Heart right ventricle (tissue), 16 donors: ENCODE measurements around the gene DOCK1. TPM values are rescaled to one million over a fixed set of nuclear protein-coding genes. Genes with fewer than 3 reads are reported as not detected.

Experiments used
- ATAC-seq, 8 donors: fragments of 200-7000 bp; cut with Tn5 transposase; one replicate each; pipeline ENCODE4 v1.9.1; 2020; ENCODE audit warnings: mild to moderate bottlenecking in 8 of 8, moderate library complexity in 8 of 8, moderate number of reproducible peaks in 1 of 8
- DNase-seq, 2 donors: peaks; one replicate each; pipeline ENCODE4 v3.0.0-alpha.2; 2020
- H3K27ac ChIP-seq, 10 donors: fragments of 200-600 bp; sonication (generic) in 2 of 10; one replicate each; pipeline versions ENCODE4 v1.5.0 to v1.8.0; 2020 to 2022; ENCODE audit warnings: mild to moderate bottlenecking in 3 of 10
- H3K27me3 ChIP-seq, 7 donors: fragments of 200-600 bp; one replicate each; pipeline ENCODE4 v1.8.0; 2021 to 2022; ENCODE audit warnings: mild to moderate bottlenecking in 2 of 7
- H3K36me3 ChIP-seq, 9 donors: fragments of 200-600 bp; sonication (generic) in 1 of 9; one replicate each; pipeline versions ENCODE4 v1.5.0 to v1.8.0; 2020 to 2022; ENCODE audit warnings: mild to moderate bottlenecking in 2 of 9
- H3K4me1 ChIP-seq, 9 donors: fragments of 200-600 bp; sonication (generic) in 1 of 9; one replicate each; pipeline versions ENCODE4 v1.5.0 to v1.8.0; 2020 to 2022; ENCODE audit warnings: mild to moderate bottlenecking in 4 of 9
- H3K4me3 ChIP-seq, 10 donors: fragments of 200-600 bp; sonication (generic) in 2 of 10; one replicate each; pipeline versions ENCODE4 v1.5.0 to v1.8.0; 2020 to 2022; ENCODE audit warnings: mild to moderate bottlenecking in 7 of 10, moderate library complexity in 2 of 10
- H3K9me3 ChIP-seq, 11 donors: fragments of 200-600 bp in 10 of 11; sonication (generic) in 2 of 11; one replicate each; pipeline versions ENCODE4 v1.5.0 to v1.8.0; 2013 to 2022; ENCODE audit warnings: mild to moderate bottlenecking in 2 of 11, control low read depth in 1 of 11, moderate library complexity in 1 of 11
- WGBS, 2 donors: extraction: QIAGEN DNeasy Blood & Tissue Kit; methylation state at CpG; one replicate each; pipeline ENCODE4 v1.1.7; 2013; ENCODE audit warnings: inconsistent platforms in 1 of 2; 5-methylcytosine and 5-hydroxymethylcytosine counted together
- intact Hi-C, 10 donors: fragments of 100-400 bp; cut with DNase I; formaldehyde crosslinking; loops; one replicate each; pipeline versions ENCODE4 v1.11.1 to v1.14.2; 2022
- polyA plus RNA-seq, 2 donors: library from polyadenylated mRNA; stranded (reverse); fragments of 200-250 nt; gene quantifications; one replicate each; pipeline ENCODE4 v1.2.3, GENCODE V29; 2013
- total RNA-seq, 10 donors: library from RNA; stranded (reverse); fragmentation: NEBNext Ultra II Directional in 3 of 10; extraction: Animal tissue kit (Norgen Biotek cat#: 25700) in 3 of 10; gene quantifications; one replicate each; pipeline versions ENCODE4 v1.2.1 to v1.2.4, GENCODE V29; 2021 to 2023
- TF ChIP-seq, protein P1 (sequence below), 9 donors: fragments of 200-600 bp; sonication (generic) in 2 of 9; IDR thresholded peaks; one replicate each; pipeline versions ENCODE4 v1.5.0 to v1.8.0; 2021 to 2022; ENCODE audit warnings: antibody characterized with exemption in 9 of 9, mild to moderate bottlenecking in 5 of 9, moderate library complexity in 1 of 9
- donor health status: Arrhythmogenic right ventricular cardiomyopathy.
- donor health status: ischemic (EF 13 %, LVEDD 7.1; RV severe dilation, severe dysfunction).
- donor health status: healthy with polysubstance abuse.
- donor health status: DM: no; HTN: yes; CAD: no.
- donor health status: DM: no; HTN: no; CAD: no.
- donor health status: ischemic (EF 25% LVEDD 6.9; RV normal size, moderate dysfunction).
- donor health status: ischemic (EF 25% LVEDD 5.7; RV mildly dilated, moderate dysfunction).
- donor health status: healthy.
- donor health status: DM: yes; HTN: yes; CAD: no.
- donor health status: Ischemic cardiomyopathy.
- donor health status: ischemic (EF 35%, LVEDD 5.7; RV mildly dilated, moderate dysfunction).
- donor health status: nonischemic (EF 11% LVEDD 7.7; RV severe dilation, severe dysfunction).
- donor health status: DM: yes; HTN: yes; CAD: no.
- donor health status: PGD.
- donor health status: ischemic (EF 29% LVEDD 5.4; RV normal size, mild dysfunction).
- donor health status: nonischemic (EF 23%, LVEDD 6.1; RV moderate dilation, normal function).

Gene DOCK1
- total and polyA plus RNA-seq, 12 donors = 7.8 to 26.7 (median 19.8) TPM

DNA sequence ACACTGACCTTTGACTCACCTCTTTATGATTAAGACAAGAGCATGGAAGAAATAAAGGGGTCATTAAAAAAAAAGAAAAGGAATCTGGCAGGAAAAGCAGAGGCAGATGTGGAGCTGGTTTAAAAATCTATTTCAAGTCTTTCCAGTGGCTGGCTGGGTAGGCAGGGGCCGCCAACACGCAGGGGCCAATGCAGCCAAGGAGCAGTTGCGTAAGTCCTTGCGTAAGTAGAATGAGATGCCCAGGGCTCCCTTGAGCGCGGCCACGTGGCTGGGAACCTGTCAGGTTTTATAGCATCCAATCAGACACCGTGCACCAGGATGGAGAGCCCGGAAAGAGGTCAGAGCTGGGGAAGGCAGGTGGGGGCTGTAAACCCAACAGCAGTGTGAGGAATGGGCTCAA lies 414.9 kb downstream of the DOCK1 start:
- intact Hi-C loops = no loop called here
- ATAC-seq = peak in 1 of 8 donors; percentile 44
- Histone ChIP-seq H3K27me3 (no peaks in the 10 kb centered on the region), H3K4me3 (no peak overlapping the region), H3K36me3 (peaks cover 0 to 5% (median 0%) of the 10 kb centered on the region in 9 donors), H3K4me1 (peaks cover 0 to 6% (median 0%) of the 10 kb centered on the region in 9 donors), H3K9me3 (no peaks in the 10 kb centered on the region), H3K27ac (no peak overlapping the region)
- 90 to 95% methylated on average over 9 of the region's 9 CpGs for WGBS, 2 donors
- no peak for DNase-seq
- TF ChIP-seq, protein P1, sequence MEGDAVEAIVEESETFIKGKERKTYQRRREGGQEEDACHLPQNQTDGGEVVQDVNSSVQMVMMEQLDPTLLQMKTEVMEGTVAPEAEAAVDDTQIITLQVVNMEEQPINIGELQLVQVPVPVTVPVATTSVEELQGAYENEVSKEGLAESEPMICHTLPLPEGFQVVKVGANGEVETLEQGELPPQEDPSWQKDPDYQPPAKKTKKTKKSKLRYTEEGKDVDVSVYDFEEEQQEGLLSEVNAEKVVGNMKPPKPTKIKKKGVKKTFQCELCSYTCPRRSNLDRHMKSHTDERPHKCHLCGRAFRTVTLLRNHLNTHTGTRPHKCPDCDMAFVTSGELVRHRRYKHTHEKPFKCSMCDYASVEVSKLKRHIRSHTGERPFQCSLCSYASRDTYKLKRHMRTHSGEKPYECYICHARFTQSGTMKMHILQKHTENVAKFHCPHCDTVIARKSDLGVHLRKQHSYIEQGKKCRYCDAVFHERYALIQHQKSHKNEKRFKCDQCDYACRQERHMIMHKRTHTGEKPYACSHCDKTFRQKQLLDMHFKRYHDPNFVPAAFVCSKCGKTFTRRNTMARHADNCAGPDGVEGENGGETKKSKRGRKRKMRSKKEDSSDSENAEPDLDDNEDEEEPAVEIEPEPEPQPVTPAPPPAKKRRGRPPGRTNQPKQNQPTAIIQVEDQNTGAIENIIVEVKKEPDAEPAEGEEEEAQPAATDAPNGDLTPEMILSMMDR (IDR thresholded peaks at IDR 0.05) = no peak

DNA sequence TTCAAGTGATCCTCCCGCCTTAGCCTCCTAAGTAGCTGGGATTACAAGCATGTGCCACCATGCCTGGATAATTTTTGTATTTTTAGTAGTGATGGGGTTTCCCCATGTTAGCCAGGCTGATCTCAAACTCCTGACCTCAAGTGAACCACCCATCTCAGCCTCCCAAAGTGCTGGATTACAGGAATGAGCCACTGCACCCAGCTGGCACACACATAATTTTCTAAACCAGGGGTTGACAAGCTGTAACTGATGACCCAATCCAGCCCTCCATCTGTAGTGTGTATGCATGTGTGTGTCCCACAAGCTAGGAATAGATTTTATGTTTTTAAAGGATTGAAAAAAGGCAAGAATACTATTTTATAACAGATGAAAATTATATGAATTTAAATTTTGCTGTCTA lies 417.1 kb downstream of the DOCK1 start:
- intact Hi-C loops = no loop called here
- no peak overlapping the region for H3K4me3 ChIP-seq
- no peaks in the 10 kb centered on the region for H3K9me3 ChIP-seq
- H3K27me3 ChIP-seq = no peaks in the 10 kb centered on the region
- TF ChIP-seq, protein P1 (IDR thresholded peaks at IDR 0.05) = no peak
- H3K4me1 ChIP-seq = no peaks in the 10 kb centered on the region
- peaks cover 0 to 5% (median 0%) of the 10 kb centered on the region in 9 donors for H3K36me3 ChIP-seq
- no peak for ATAC-seq
- DNase-seq = no peak
- 90 to 97% methylated on average over 1 of the region's 1 CpG for WGBS, 2 donors
- H3K27ac ChIP-seq = no peak overlapping the region

DNA sequence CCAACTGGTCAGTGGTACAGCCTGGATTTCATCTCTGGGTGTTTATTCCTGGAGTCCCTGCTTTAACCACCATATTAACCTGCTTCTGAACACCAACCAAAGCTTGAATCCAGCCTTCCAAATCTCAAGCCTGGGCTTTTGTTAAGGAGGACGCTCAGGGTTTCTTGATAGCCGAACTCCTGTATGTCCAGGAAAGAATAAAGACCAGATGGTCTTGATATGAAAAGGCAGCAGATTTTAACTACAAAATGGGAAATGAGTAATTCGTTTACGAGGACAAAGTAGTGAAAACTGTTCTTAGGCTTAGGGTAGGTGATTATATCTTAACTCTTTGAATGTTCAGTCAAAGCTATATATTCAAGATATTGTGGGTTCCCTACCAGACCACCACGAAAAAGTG lies 420.3 kb downstream of the DOCK1 start:
- Histone ChIP-seq H3K4me1 (no peaks in the 10 kb centered on the region), H3K27me3 (no peaks in the 10 kb centered on the region), H3K36me3 (peaks cover 0 to 5% (median 0%) of the 10 kb centered on the region in 9 donors), H3K27ac (no peak overlapping the region), H3K4me3 (no peak overlapping the region), H3K9me3 (no peaks in the 10 kb centered on the region)
- intact Hi-C loops = no loop called here
- DNase-seq (no peak), ATAC-seq (no peak)
- TF ChIP-seq, protein P1 (IDR thresholded peaks at IDR 0.05) = no peak
- 84 to 85% methylated on average over 5 of the region's 5 CpGs for WGBS, 2 donors

DNA sequence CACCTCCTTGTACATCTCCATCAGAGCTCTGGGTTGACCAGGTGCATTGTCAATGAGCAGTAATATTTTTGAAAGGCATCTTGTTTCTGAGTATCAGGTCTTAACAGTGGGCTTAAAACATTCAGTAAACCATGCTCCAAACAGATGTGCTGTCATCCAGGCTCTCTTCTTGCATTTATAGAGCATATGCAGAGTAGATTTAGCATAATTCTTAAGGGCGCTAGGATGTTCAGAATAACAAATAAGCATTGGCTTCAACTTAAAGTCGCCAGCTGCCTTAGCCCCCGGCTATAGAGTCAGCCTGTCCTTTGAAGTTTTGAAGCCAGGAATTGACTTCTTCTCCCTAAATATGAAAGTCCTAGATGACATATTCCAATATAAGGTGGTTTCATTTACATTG lies 421.7 kb downstream of the DOCK1 start:
- TF ChIP-seq, protein P1 (IDR thresholded peaks at IDR 0.05) = no peak
- H3K9me3 ChIP-seq = no peaks in the 10 kb centered on the region
- H3K4me1 ChIP-seq = no peaks in the 10 kb centered on the region
- H3K4me3 ChIP-seq = no peak overlapping the region
- H3K36me3 ChIP-seq = peaks cover 0 to 14% (median 0%) of the 10 kb centered on the region in 9 donors
- no peaks in the 10 kb centered on the region for H3K27me3 ChIP-seq
- ATAC-seq (no peak), DNase-seq (no peak)
- WGBS, 2 donors = 85 to 98% methylated on average over 3 of the region's 3 CpGs
- intact Hi-C loops = no loop called here
- H3K27ac ChIP-seq = no peak overlapping the region
